Muscle of leg (tissue), 9 donors: ENCODE data around the gene FZD10. TPM values are rescaled to one million over a fixed set of nuclear protein-coding genes. Genes with fewer than 3 reads are reported as not detected.

Experiments used
- polyA plus RNA-seq, 8 donors: library from polyadenylated mRNA; unstranded; fragments of 120-200 nt; gene quantifications; one replicate each; pipeline versions ENCODE4 v1.2.1 to v1.2.3, GENCODE V29; 2013; ENCODE audit warnings: inconsistent platforms in 1 of 8, low replicate concordance in 1 of 8; ENCODE audit not compliant: insufficient read length in 8 of 8, insufficient read depth in 1 of 8
- total RNA-seq: library from RNA; stranded (reverse); fragments of 120-200 nt; gene quantifications from one replicate; pipeline ENCODE4 v1.2.4, GENCODE V29; 2013

FZD10 gene
- total and polyA plus RNA-seq, 9 donors: 9.8 to 15.4 (median 12.6) TPM

Other genes with a start within 250 kb of the FZD10 start
- 0.13 TPM for gene PIWIL1, start 175.4 kb downstream of the FZD10 start, total RNA-seq
- gene PIWIL1, start 175.4 kb downstream of the FZD10 start, polyA plus RNA-seq: under 1 TPM in 3 of 8 donors, not detected in 5; 0.04 to 0.28 (median 0.05) TPM